ENCODE data around the gene KIF27. TPM values are rescaled to one million over a fixed set of nuclear protein-coding genes. Genes with fewer than 3 reads are reported as not detected.

The KIF27 gene
- total and polyA plus RNA-seq, 8 donors: 0.46 to 21.0 (median 2.6) TPM

- no peaks in the 10 kb centered on the region for H3K27me3 ChIP-seq
- H3K4me1 ChIP-seq: no peaks in the 10 kb centered on the region
- DNase-seq: no peak
- TF ChIP-seq POLR2AphosphoS5 (IDR thresholded peaks at IDR 0.05) (no peak), POLR2A (IDR thresholded peaks at IDR 0.05) (no peak), EP300 (IDR thresholded peaks at IDR 0.05) (no peak)
- TF ChIP-seq, protein P1, sequence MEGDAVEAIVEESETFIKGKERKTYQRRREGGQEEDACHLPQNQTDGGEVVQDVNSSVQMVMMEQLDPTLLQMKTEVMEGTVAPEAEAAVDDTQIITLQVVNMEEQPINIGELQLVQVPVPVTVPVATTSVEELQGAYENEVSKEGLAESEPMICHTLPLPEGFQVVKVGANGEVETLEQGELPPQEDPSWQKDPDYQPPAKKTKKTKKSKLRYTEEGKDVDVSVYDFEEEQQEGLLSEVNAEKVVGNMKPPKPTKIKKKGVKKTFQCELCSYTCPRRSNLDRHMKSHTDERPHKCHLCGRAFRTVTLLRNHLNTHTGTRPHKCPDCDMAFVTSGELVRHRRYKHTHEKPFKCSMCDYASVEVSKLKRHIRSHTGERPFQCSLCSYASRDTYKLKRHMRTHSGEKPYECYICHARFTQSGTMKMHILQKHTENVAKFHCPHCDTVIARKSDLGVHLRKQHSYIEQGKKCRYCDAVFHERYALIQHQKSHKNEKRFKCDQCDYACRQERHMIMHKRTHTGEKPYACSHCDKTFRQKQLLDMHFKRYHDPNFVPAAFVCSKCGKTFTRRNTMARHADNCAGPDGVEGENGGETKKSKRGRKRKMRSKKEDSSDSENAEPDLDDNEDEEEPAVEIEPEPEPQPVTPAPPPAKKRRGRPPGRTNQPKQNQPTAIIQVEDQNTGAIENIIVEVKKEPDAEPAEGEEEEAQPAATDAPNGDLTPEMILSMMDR (IDR thresholded peaks at IDR 0.05): no peak
- H3K4me3 ChIP-seq: no peak overlapping the region
- peaks cover 4 to 37% (median 31%) of the 10 kb centered on the region in 4 donors for H3K36me3 ChIP-seq
- H3K27ac ChIP-seq: no peak overlapping the region
- no peaks in the 10 kb centered on the region for H3K9me3 ChIP-seq
- intact Hi-C loops (cut with DNase I; ENCODE audit: low total_unique reads): no loop called here
- 83 to 87% (median 85%) methylated on average over 13 of the region's 13 CpGs for WGBS, 5 donors
Observed at GRCh38 chr9:83800236-83801033, 120.8 kb downstream of the KIF27 start.

GRCh38 chr9:83794051-83794450, 127.2 kb downstream of the KIF27 start:
- Histone ChIP-seq H3K9me3 (no peaks in the 10 kb centered on the region), H3K4me1 (no peaks in the 10 kb centered on the region), H3K36me3 (peaks cover 4 to 56% (median 39%) of the 10 kb centered on the region in 4 donors), H3K4me3 (no peak overlapping the region), H3K27me3 (no peaks in the 10 kb centered on the region), H3K27ac (no peak overlapping the region)
- 96 to 100% (median 98%) methylated on average over 2 of the region's 2 CpGs for WGBS, 5 donors
- TF ChIP-seq, protein P1 (IDR thresholded peaks at IDR 0.05): no peak
- no peak for TF ChIP-seq POLR2A (IDR thresholded peaks at IDR 0.05)
- no peak for TF ChIP-seq POLR2AphosphoS5 (IDR thresholded peaks at IDR 0.05)
- no peak for TF ChIP-seq EP300 (IDR thresholded peaks at IDR 0.05)
- DNase-seq: no peak
- intact Hi-C loops (cut with DNase I; ENCODE audit: low total_unique reads): no loop called here

DNA sequence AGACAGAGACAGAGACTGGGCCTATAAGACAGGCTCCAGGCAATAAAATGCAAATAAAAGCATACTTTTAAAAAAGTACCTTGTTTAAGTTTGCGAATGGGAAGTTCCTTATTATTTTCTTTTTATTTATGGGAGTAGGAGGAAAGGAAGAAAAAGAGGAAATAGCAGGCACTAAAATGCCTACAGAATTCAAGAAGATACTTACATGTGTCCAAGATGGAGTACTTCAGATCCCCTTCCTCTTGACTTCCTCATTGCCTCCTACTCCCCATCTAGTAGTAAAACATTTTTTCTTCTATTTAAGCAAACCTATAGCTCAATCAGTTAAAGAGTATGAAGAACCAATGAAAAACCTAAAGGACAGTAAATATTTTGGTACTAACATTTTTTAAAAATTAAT, 128.5 kb downstream of the KIF27 start:
- TF ChIP-seq EP300 (IDR thresholded peaks at IDR 0.05) (no peak), POLR2A (IDR thresholded peaks at IDR 0.05) (no peak), POLR2AphosphoS5 (IDR thresholded peaks at IDR 0.05) (no peak)
- TF ChIP-seq, protein P1 (IDR thresholded peaks at IDR 0.05): no peak
- WGBS, 5 donors: 92 to 97% (median 93%) methylated on average over 1 of the region's 1 CpG
- Histone ChIP-seq H3K9me3 (no peaks in the 10 kb centered on the region), H3K27ac (no peak overlapping the region), H3K4me3 (no peak overlapping the region), H3K27me3 (no peaks in the 10 kb centered on the region), H3K36me3 (peaks cover 0 to 46% (median 32%) of the 10 kb centered on the region in 4 donors), H3K4me1 (no peaks in the 10 kb centered on the region)
- intact Hi-C loops (cut with DNase I; ENCODE audit: low total_unique reads): no loop called here
- DNase-seq: no peak

Other genes starting within 250 kb of the KIF27 start
- 100 to 1,000 TPM in 2 of 5 donors, 10 to 100 TPM in 3; 68.3 to 124 (median 91.6) TPM for gene UBQLN1, start 213.5 kb downstream of the KIF27 start, total RNA-seq
- 10 to 100 TPM; 24.5 to 34.5 (median 27.1) TPM for gene UBQLN1, start 213.5 kb downstream of the KIF27 start, polyA plus RNA-seq
- 10 to 100 TPM in 4 of 5 donors, 1 to 10 TPM in 1; 9.0 to 32.7 (median 20.9) TPM for gene GKAP1, start 103.7 kb downstream of the KIF27 start, total RNA-seq
- gene GKAP1, start 103.7 kb downstream of the KIF27 start, polyA plus RNA-seq: 1 to 10 TPM; 4.7 to 8.2 (median 5.8) TPM
- gene HNRNPK, start 58.8 kb upstream of the KIF27 start, total RNA-seq: 100 to 1,000 TPM; 164 to 835 (median 275) TPM
- 100 to 1,000 TPM; 188 to 267 (median 224) TPM for gene HNRNPK, start 58.8 kb upstream of the KIF27 start, polyA plus RNA-seq
- gene RMI1, start 59.4 kb upstream of the KIF27 start, total RNA-seq: 10 to 100 TPM in 2 of 5 donors, 1 to 10 TPM in 1, not detected in 2; 5.2 to 20.5 (median 15.1) TPM
- 1 to 10 TPM; 3.2 to 5.0 (median 3.3) TPM for gene RMI1, start 59.4 kb upstream of the KIF27 start, polyA plus RNA-seq

Measured in stomach (tissue), 9 donors.